HG03432 (cell line): Measurements from ENCODE around the gene SLC25A48.

Source experiments
- ATAC-seq: cut with Tn5 transposase; IDR thresholded peaks from one replicate; pipeline ENCODE4 v1.9.1; 2021; ENCODE audit warnings: mild to moderate bottlenecking, moderate library complexity; ENCODE audit not compliant: unreplicated experiment

SLC25A48 gene

GRCh38 chr5:135880801-135881200, 46.3 kb downstream of the SLC25A48 start:
- no peak for ATAC-seq

GRCh38 chr5:135881244-135881643, 46.8 kb downstream of the SLC25A48 start:
- ATAC-seq: no peak

- no peak for ATAC-seq
These were observed 47.4 kb downstream of the SLC25A48 start for GRCh38 chr5:135881819-135882218.

- no peak for ATAC-seq
These were observed 48.6 kb downstream of the SLC25A48 start for GRCh38 chr5:135883026-135883425.

GRCh38 chr5:135883441-135883840, 49.0 kb downstream of the SLC25A48 start:
- ATAC-seq: no peak

- no peak for ATAC-seq
These were observed 50.6 kb downstream of the SLC25A48 start for GRCh38 chr5:135885031-135885430.

GRCh38 chr5:135886136-135886535, 51.7 kb downstream of the SLC25A48 start:
- ATAC-seq: no peak

- ATAC-seq: peak; percentile 77
These were observed 53.0 kb downstream of the SLC25A48 start for GRCh38 chr5:135887447-135887864.

- no peak for ATAC-seq
These were observed 53.6 kb downstream of the SLC25A48 start for GRCh38 chr5:135887881-135888614.

- ATAC-seq: no peak
These were observed 55.8 kb downstream of the SLC25A48 start for GRCh38 chr5:135890296-135890695.

- ATAC-seq: peak; percentile 87
These were observed 56.4 kb downstream of the SLC25A48 start for GRCh38 chr5:135890867-135891266.

- ATAC-seq: no peak
These were observed 56.8 kb downstream of the SLC25A48 start for GRCh38 chr5:135891268-135891667.

- ATAC-seq: no peak
These were observed 57.3 kb downstream of the SLC25A48 start for GRCh38 chr5:135891791-135892190.

- ATAC-seq: no peak
These were observed 59.8 kb downstream of the SLC25A48 start for GRCh38 chr5:135894276-135894675.

- ATAC-seq: no peak
These were observed 60.3 kb downstream of the SLC25A48 start for GRCh38 chr5:135894789-135895188.

GRCh38 chr5:135895474-135896006, 61.1 kb downstream of the SLC25A48 start, which contains the start of gene IL9:
IL9 (minus strand) TSS chr5:135895841; CDS start chr5:135895816, 25 bp downstream.
- no peak for ATAC-seq

GRCh38 chr5:135898651-135899050, 64.2 kb downstream of the SLC25A48 start:
- ATAC-seq: no peak

- no peak for ATAC-seq
These were observed 65.8 kb downstream of the SLC25A48 start for GRCh38 chr5:135900276-135900675.

GRCh38 chr5:135901633-135902032, 67.2 kb downstream of the SLC25A48 start:
- ATAC-seq: no peak

- no peak for ATAC-seq
These were observed 70.7 kb downstream of the SLC25A48 start for GRCh38 chr5:135905144-135905543.

GRCh38 chr5:135913713-135914626, 79.5 kb downstream of the SLC25A48 start:
- ATAC-seq: no peak
